HFFc6 (cell line): ENCODE measurements around the gene MIS18BP1. TPM values are rescaled to one million over a fixed set of nuclear protein-coding genes. Genes with fewer than 3 reads are reported as not detected.

Experiments
- DNase-seq: peaks from one replicate; pipeline ENCODE4 v3.0.0-alpha.2; 2018
- H3K27ac Mint-ChIP-seq: 2 replicates; pipeline ENCODE4 v1.8.0; 2020; ENCODE audit warnings: mild to moderate bottlenecking, mixed read lengths
- H3K27me3 Mint-ChIP-seq: 2 replicates; pipeline ENCODE4 v1.8.0; 2021; ENCODE audit warnings: mild to moderate bottlenecking, moderate library complexity, mixed read lengths; ENCODE audit not compliant: insufficient read depth
- H3K36me3 Mint-ChIP-seq: 2 replicates; pipeline ENCODE4 v1.8.0; 2021; ENCODE audit warnings: low read depth, mixed read lengths
- H3K4me1 Mint-ChIP-seq: 2 replicates; pipeline ENCODE4 v1.8.0; 2020; ENCODE audit warnings: low read depth, mixed read lengths
- H3K4me3 Mint-ChIP-seq: 2 replicates; pipeline ENCODE4 v1.8.0; 2020; ENCODE audit warnings: mild to moderate bottlenecking, moderate library complexity, mixed read lengths
- H3K9me3 Mint-ChIP-seq: 2 replicates; pipeline ENCODE4 v1.8.0; 2020; ENCODE audit warnings: mild to moderate bottlenecking, mixed read lengths
- CTCF ChIP-seq: fragments of 200-600 bp; sonication (generic); IDR thresholded peaks from 2 replicates; pipeline ENCODE4 v1.5.0; 2021; ENCODE audit warnings: antibody characterized with exemption, mild to moderate bottlenecking
- total RNA-seq, 6 experiments: library from RNA; stranded (reverse); fragmentation: NEBNext Ultra II Directional; extraction: Animal tissue kit (Norgen Biotek cat#: 25700); gene quantifications; 2 replicates in 1 of 6; 3 replicates in 5 of 6; pipeline ENCODE4 v1.2.3, GENCODE V29; 2021

Gene MIS18BP1
- total RNA-seq, 6 experiments from 2014 or later = 12.0 to 19.2 (median 18.2) TPM

- Mint-ChIP-seq H3K4me1 (peaks cover 44% of the 10 kb centered on the region), H3K27me3 (no peaks in the 10 kb centered on the region; the same call in none of the 2 replicates), H3K9me3 (no peaks in the 10 kb centered on the region), H3K27ac (peak overlapping the region; percentile 67; the same call in 1 of the 2 replicates), H3K4me3 (peak overlapping the region; percentile 29; the same call in 1 of the 2 replicates), H3K36me3 (no peaks in the 10 kb centered on the region)
- TF ChIP-seq CTCF = no peak
- peak; percentile 91 for DNase-seq
These were observed 75.9 kb downstream of the MIS18BP1 start for GRCh38 chr14:45177076-45177475.

GRCh38 chr14:45169906-45170305, 83.1 kb downstream of the MIS18BP1 start:
- H3K27ac Mint-ChIP-seq = no peak overlapping the region
- no peaks in the 10 kb centered on the region for H3K4me1 Mint-ChIP-seq
- no peaks in the 10 kb centered on the region; the same call in 1 of the 2 replicates for H3K27me3 Mint-ChIP-seq
- no peak for DNase-seq
- no peaks in the 10 kb centered on the region for H3K9me3 Mint-ChIP-seq
- no peaks in the 10 kb centered on the region; the same call in 1 of the 2 replicates for H3K36me3 Mint-ChIP-seq
- TF ChIP-seq CTCF = no peak
- H3K4me3 Mint-ChIP-seq = no peak overlapping the region

- Mint-ChIP-seq H3K9me3 (no peaks in the 10 kb centered on the region), H3K27me3 (no peaks in the 10 kb centered on the region), H3K27ac (no peak overlapping the region), H3K4me1 (no peaks in the 10 kb centered on the region), H3K36me3 (no peaks in the 10 kb centered on the region), H3K4me3 (no peak overlapping the region)
- no peak for DNase-seq
- TF ChIP-seq CTCF = no peak
These were observed 96.9 kb downstream of the MIS18BP1 start for GRCh38 chr14:45156067-45156466.

Other genes starting within 250 kb of the MIS18BP1 start
- gene PRPF39, start 169.1 kb downstream of the MIS18BP1 start, total RNA-seq = 10 to 100 TPM; 18.1 to 22.8 (median 20.4) TPM
- gene FKBP3, start 118.7 kb downstream of the MIS18BP1 start, total RNA-seq = 10 to 100 TPM; 75.6 to 89.0 (median 79.5) TPM
- gene FANCM, start 117.3 kb downstream of the MIS18BP1 start, total RNA-seq = 1 to 10 TPM; 5.4 to 8.7 (median 6.0) TPM